ENCODE measurements around the gene HSH2D.

HSH2D gene

GRCh38 chr19:16121967-16122366 lies 21.5 kb upstream of the HSH2D start:
- no peak for TF ChIP-seq CTCF (IDR thresholded peaks at IDR 0.05; ENCODE audit: insufficient read depth, missing control alignments)

GRCh38 chr19:16124953-16125352 lies 18.5 kb upstream of the HSH2D start:
- no peak for TF ChIP-seq CTCF (IDR thresholded peaks at IDR 0.05; ENCODE audit: insufficient read depth, missing control alignments)
- DNase-seq (ENCODE audit: insufficient read length, low spot score) (no peak), FAIRE-seq (no peak)

More at GRCh38 chr19:16121967-16122366, 21.5 kb upstream of the HSH2D start:
- FAIRE-seq (no peak), DNase-seq (ENCODE audit: insufficient read length, low spot score) (no peak)

GRCh38 chr19:16125737-16126495 lies 17.6 kb upstream of the HSH2D start:
- TF ChIP-seq CTCF (IDR thresholded peaks at IDR 0.05; ENCODE audit: insufficient read depth, missing control alignments) = no peak
- FAIRE-seq = no peak
- DNase-seq (ENCODE audit: insufficient read length, low spot score) = no peak

- FAIRE-seq = no peak
- DNase-seq (ENCODE audit: insufficient read length, low spot score) = no peak
- no peak for TF ChIP-seq CTCF (IDR thresholded peaks at IDR 0.05; ENCODE audit: insufficient read depth, missing control alignments)
Measured at GRCh38 chr19:16127080-16127479, 16.4 kb upstream of the HSH2D start.

GRCh38 chr19:16127776-16128371 lies 15.6 kb upstream of the HSH2D start:
- FAIRE-seq (no peak), DNase-seq (ENCODE audit: insufficient read length, low spot score) (no peak)
- TF ChIP-seq CTCF (IDR thresholded peaks at IDR 0.05; ENCODE audit: insufficient read depth, missing control alignments) = no peak

GRCh38 chr19:16131648-16132047 lies 11.8 kb upstream of the HSH2D start:
- FAIRE-seq = no peak
- TF ChIP-seq CTCF (IDR thresholded peaks at IDR 0.05; ENCODE audit: insufficient read depth, missing control alignments) = no peak
- no peak for DNase-seq (ENCODE audit: insufficient read length, low spot score)

GRCh38 chr19:16133818-16134217 lies 9.7 kb upstream of the HSH2D start:
- no peak for FAIRE-seq
- no peak for TF ChIP-seq CTCF (IDR thresholded peaks at IDR 0.05; ENCODE audit: insufficient read depth, missing control alignments)
- no peak for DNase-seq (ENCODE audit: insufficient read length, low spot score)
